Activated CD4-positive, alpha-beta T cell treated with anti-CD3 and anti-CD28 coated beads, Interleukin-2, amount 50 U/mL, for 48 hours (primary cell): ENCODE results near the gene SH2B3.

Experiments
- DNase-seq, 2 experiments: peaks; one replicate each; pipeline ENCODE4 v3.0.0-alpha.2; 2020

The SH2B3 gene

DNA sequence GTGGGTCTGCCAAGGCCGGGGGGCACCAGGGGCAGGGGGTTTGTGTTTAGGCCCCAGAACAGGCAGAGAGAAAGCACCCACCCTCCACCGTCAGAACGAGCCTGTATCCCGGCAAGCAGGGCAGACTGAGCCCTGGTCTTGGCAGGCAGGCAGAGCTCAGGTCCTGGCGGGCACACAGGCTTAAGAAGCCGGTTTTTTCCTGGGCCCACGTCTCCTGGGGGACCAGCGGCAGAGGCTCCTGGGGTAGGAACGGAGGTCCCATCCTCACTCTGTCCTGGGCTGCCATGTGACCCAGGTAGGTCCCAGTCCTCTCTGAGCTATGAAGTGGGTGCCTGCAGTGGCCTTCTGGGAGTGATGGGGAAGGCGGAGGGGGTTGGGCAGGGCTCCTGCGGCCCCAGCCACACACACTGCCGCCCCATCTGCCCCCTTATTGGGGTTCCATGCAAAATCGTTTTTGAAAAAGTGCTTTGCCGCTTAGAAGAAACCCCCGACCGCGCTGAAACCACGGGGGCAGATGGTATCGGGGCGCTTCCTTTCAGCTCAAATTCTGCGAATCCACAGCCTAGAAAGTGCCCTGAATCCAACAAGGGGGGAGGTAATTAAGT is 24.2 kb downstream of the SH2B3 start:
- peak; percentile 52 to 70 for DNase-seq

GRCh38 chr12:111430433-111431353 is 25.0 kb downstream of the SH2B3 start:
- peak; percentile 63 to 74 for DNase-seq

GRCh38 chr12:111431772-111432171 is 26.0 kb downstream of the SH2B3 start:
- no peak for DNase-seq

GRCh38 chr12:111434049-111434448 is 28.3 kb downstream of the SH2B3 start:
- DNase-seq, result no peak

GRCh38 chr12:111434680-111435338 is 29.1 kb downstream of the SH2B3 start:
- DNase-seq, result peak; percentile 79 to 85

DNA sequence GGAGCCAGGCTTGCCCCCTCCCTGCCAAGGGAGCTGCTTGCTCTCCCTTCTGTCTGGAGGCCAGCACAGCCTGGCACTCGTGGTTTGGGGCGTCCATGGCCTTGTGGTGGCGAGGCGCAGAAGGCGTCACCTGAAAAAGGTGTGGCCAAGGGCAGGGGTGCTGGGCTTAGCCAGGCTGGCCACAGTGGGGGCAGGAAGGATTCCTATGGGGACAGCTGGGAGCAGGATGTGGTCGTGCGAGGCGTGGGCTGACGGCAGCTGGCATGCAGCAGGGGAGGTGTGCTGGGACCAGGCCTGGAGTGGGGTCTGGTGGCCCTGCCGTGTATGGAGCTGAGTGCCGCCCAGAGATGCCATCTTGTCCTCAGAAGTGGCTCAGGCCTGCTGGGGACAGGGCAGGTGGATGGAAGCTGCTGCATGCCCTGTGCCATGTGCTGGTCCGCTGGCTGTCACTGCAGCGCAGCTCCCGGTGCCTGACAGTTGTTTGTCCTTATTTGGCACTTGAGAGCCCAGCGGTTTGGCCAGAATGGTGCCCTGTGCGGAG is 30.0 kb downstream of the SH2B3 start:
- DNase-seq, result no peak

DNA sequence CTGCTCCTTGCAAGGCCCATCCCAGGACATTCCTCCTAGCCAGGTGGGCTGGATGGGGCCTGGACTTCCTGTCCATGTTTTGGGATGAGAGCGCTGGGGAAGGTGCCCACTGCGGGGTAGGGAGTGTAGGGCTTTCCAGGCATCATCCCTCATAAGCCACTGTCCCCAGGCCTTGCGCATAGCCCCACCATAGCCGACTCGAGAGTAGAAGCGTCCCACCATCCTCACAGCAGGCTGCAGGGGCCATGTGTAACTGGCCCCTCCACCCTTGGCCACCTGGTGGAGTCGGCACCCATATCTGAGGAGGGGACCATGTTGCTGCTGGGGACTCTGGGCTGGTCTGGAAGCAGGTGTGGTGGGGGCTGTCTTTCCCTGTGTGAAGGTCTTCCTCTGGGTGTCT is 30.5 kb downstream of the SH2B3 start:
- no peak for DNase-seq

DNA sequence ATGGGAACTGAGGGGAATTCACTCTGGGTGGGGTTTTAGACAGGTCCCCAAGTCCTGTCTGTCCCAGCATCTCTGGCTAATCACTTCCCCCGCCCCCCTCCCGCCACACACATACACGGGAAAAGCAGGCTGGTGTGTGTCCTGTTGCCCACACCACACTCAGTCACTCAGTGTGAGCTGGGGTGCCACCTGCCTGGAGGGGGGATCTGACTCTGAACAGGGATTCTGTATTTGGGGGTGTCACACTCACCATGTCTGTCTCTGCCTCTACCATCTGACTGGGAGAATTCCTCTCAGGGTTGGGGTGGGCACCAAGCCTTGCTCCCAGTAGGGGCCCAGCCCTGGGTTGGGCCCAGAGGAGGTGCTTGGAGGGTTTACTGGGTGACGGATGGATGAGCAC is 31.1 kb downstream of the SH2B3 start:
- no peak for DNase-seq

DNA sequence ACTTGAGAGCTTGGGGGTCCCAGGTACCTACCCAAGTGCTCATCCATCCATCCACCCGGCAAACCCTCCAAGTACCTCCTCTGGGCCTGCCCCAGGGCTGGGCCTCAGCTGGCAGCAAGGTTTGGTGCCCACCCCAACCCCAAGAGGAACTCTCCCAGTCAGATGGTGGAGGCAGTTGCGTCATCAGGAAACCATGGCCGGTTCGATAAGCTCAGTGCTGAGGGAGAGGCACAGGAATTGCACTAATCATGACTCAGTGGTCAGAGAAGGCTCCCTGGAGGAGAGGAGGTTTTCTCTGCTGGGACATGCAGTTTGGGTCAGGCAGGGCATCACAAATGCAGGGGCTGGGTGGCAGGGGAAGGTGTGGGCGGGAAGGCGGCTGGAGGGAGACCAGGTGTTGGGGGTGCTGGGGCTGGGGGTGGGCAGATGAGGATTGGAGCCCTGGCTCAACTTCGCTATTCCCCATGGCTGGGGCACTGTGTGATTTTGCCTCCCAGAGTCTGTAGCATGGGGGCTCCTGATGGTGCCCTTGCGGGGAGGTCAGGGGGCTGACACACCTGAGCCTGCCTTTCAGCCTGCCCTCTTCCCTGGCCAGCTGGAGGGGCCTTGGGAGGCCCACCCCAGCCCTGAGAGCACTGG is 32.2 kb downstream of the SH2B3 start:
- DNase-seq, result no peak

DNA sequence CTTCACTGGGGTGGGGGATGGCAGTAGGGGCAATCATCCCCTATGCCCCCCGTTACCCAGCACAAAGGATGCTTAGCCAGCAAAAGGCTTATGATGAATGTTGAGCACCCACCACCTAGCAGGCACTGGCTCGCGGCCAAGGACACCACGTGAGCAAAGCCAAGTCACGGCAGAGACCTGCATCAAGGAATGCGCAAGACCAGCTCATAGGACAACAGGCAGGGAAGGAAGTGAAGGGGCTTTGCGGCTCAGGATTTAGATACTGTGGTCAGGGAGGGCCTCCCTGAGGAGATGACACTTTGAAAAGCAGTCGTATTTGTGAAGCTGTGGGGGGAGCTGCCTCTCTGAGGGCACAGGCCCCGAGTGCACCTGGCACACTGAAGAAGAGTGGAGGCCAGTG is 32.8 kb downstream of the SH2B3 start:
- peak; percentile 53 to 64 for DNase-seq

- DNase-seq, result no peak
Measured at GRCh38 chr12:111439657-111440151, 34.0 kb downstream of the SH2B3 start.

- no peak for DNase-seq
Measured at GRCh38 chr12:111440152-111440551, 34.4 kb downstream of the SH2B3 start.

DNA sequence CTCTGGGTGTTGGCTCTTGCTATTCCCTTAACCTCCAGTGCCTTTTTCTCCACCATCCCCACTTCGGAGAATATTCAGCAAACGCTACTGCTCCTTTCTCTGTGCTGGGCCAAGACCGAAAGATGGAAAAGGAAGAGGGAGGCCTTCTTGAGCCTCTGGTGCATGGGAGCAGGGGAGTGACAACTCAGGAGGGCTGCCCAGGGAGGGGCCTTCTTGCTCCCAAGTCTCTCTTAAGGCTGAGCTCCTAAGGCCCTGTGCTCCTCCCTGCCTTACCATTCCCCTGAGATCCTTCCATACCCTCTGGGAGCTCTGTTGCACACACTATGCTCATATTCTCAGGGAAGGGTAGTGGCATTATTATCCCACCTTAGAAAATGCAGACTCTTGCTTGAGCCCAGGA is 34.9 kb downstream of the SH2B3 start:
- DNase-seq, result no peak

- DNase-seq, result no peak
Measured at GRCh38 chr12:111441107-111441928, 35.6 kb downstream of the SH2B3 start.

DNA sequence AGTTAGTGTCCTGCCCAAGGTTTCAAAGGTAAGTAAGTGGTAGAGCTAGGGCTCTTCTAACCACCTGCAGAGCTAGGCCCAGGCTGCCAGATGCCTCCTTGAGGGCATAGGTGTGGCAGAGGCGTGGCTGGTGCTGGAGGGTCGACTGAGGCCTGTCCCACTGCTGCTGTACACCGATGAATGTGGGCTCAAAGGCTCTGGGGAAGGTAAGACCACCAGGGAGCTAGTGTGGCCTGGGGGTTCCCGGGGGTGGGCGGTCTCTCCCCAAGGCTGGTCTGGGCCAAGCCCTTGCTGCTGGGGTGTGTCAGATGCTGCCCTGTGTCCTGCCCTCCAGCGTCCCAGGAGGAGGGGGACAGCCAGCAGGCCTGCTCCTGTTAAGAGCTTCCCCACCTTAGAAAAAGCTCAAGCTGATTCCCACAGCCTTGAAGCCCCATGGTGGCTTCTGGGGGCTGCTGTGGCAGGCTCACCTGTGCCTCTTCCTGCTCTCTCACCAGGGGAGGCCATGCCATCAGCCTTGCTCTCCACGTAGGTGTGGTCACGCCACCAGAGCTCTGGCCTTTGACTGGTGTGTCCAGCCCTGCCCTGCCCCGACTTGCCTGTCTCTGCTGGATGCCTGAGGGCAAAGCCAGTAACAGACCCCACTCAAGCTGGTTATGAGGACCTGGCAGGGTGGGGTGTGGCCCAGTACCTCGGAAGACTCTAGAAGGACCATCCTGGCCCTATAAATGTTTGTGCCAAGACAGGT is 36.8 kb downstream of the SH2B3 start:
- DNase-seq, result no peak

DNA sequence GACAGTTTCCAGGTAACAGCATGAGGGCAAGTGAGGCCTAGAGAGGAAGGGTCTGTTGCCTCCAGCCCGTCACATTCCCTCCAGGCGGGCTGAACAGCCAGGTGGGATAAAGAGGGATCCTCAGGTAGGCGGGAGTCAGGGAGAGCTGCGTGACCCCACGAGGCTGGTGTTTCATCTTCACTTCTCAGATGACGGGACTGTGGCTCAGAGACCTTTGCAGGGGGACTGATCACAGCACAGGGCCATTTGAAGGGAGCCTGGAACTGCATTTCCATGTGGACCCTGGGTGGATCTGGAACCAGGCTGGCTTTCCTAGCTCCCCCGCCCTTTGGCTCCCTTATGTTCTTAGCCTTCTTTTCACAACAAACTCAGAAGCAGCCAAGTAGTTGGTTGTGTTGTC is 37.4 kb downstream of the SH2B3 start:
- DNase-seq, result no peak

DNA sequence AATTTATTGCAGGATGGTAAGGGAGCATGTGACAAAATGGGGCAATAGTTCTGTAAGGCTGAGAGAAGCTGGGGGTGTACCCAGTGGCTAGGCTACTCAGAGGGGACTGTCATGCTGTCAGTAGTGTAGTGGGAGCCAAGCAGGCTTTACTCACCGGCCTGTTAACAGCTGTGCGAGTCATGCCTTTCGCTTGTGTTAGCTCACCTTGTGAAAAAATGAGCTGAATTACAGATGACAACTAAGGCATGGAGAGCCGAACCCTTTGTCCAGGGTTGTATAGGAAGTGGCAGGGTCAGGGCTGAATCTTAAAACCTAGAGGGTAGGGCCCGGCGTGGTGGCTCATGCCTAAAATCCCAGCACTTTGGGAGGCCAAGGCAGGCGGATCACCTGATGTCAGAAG is 37.9 kb downstream of the SH2B3 start:
- peak; percentile 53 to 66 for DNase-seq

- peak; percentile 37 to 48 for DNase-seq
Measured at GRCh38 chr12:111444314-111444924, 38.7 kb downstream of the SH2B3 start.

DNA sequence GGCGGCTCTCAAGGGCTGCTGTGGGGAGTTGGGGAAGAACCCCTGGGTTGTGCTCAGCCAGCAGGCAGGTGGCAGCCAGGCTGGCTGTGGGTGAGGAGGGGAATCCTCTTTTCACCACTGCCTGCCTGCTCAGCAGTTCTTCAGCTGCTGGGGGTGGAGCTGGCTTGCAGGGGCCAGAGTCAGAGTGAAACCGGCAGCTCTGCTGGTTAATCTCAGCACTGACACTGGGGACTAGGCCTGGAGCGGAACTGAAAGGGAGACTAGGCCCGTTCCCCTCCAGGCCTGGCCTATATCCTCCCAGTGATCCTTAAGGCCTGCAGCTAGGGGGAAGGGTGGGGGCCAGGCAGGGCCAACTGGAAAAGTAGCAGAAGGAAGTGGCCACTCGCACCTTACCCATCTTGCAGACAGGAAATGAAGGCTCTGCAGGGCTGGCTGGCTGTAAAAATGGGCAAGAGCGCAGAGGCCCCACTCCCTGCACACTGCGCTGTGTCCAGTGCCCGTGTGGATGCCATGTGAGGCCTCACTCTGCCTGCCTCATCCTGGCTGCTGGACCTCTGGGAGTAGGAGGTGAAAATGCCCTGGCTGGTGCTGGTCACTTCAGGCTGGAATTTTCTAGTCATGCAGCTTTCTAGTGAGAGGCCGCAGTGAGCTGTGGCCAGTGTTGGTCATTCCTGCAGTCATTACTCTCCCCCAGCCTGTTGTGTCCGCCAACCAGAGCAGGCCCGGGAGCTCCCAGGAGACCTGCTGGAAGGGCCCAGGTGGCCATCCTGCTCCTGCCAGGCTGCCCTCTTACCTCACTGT is 39.4 kb downstream of the SH2B3 start:
- peak; percentile 87 to 91 for DNase-seq
